Ishikawa (cell line): ENCODE results near the gene HECTD4.

Source experiments
- EGR1 ChIP-seq: IDR thresholded peaks from 2 replicates; pipeline ENCODE4 v1.6.1; 2012
- MAX ChIP-seq: IDR thresholded peaks from 2 replicates; pipeline ENCODE4 v1.6.1; 2012
- REST ChIP-seq: IDR thresholded peaks from 2 replicates; pipeline ENCODE4 v1.6.1; 2012; ENCODE audit warnings: low read depth, mild to moderate bottlenecking

- TF ChIP-seq MAX, result no peak
- no peak for TF ChIP-seq REST
- no peak for TF ChIP-seq EGR1
Observed at GRCh38 chr12:112275207-112275606, 107.0 kb downstream of the HECTD4 start.
